GM23248 (cell line): ENCODE results near the gene ARF6.

Experiments
- EZH2 ChIP-seq: fragments of 200-600 bp; sonication (generic); IDR thresholded peaks from 2 replicates; pipeline ENCODE4 v1.6.1; 2018; ENCODE audit warnings: antibody characterized with exemption, mild to moderate bottlenecking; ENCODE audit not compliant: insufficient read depth, poor library complexity, severe bottlenecking
- EZH2phosphoT487 ChIP-seq: fragments of 200-600 bp; sonication (generic); IDR thresholded peaks from 2 replicates; pipeline ENCODE4 v1.6.1; 2018; ENCODE audit warnings: antibody characterized with exemption, moderate library complexity, mild to moderate bottlenecking, low read depth; ENCODE audit not compliant: insufficient read depth

DNA sequence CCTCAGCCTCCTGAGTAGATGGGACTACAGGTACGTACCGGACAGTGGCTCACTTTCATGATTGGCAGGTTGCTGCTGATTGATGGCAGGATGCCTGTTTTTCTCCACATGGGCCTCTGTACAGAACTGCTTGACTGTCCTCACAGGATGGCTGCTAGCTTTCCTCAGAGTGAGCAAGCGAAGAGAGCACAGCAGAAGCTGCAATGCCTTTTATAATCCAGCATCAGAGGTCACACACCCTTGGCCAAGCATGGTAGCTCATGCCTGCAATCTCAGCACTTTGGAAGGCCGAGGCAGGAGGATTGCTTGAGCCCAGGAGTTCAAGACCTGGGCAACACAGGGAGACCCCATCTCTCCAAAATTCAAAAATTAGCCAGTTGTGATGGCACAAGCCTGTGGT is 31.0 kb downstream of the ARF6 start:
- TF ChIP-seq EZH2, result no peak
- no peak for TF ChIP-seq EZH2phosphoT487
